ENCODE measurements around the gene KRTAP4-16.
"Not testable (repeated sequence)": the region's sequence is repeated elsewhere in the genome, so short reads cannot be mapped to it uniquely, and the experiment has no call there.

KRTAP4-16 gene

DNA sequence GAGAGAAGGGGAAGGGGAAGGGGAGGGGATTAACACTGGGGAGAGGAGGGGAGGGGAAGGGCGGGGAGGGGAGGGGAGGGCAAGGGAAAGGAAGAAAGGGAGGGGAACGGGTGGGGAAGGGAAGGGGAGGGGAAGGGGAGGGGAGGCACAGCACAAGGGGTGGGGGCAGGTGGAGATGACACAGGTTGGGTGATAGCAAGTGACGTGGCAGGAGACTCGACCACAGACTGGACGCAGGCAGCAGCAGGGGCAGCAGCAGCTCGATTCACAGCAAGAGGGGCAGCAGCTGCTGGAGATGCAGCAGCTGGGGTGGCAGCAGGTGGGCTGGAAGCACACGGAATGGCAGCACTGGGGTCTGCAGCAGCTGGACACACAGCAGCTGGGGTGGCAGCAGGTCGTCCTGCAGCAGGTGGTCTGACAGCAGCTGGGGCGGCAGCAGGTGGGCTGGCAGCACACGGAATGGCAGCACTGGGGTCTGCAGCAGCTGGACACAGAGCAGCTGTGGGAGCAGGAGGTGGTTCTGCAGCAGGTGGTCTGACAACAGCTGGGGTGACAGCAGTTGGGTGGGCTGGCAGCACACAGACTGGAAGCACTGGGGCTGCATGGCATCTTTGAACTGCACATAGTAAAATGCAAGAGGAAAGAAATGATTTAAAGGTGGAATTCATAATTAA, at the start of gene KRTAP4-16:
KRTAP4-16 (minus strand) TSS at position 624 of the 674 bp plus-strand sequence; CDS start at position 624, 0 bp downstream.
- no peak for DNase-seq (ENCODE audit: low spot score)

DNA sequence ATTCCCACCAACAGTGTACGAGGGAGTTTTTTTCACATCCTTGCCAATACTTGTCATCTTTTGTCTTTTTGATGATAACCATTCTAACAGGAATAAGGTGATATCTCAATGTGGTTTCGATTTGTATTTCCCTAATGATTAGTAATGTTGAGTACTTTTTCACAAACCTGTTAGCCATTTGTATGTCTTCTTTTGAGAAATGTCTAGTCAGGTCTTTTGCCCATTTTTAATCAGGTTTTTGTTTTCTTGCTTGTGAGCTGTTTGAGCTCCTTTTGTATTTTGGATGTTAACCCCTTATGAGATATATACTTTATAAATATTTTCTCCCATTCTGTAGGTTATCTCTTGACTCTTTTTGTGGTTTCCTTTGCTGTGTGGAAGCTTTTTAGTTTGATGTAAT, 49.5 kb upstream of the KRTAP4-16 start:
- DNase-seq (ENCODE audit: low spot score): no peak

DNA sequence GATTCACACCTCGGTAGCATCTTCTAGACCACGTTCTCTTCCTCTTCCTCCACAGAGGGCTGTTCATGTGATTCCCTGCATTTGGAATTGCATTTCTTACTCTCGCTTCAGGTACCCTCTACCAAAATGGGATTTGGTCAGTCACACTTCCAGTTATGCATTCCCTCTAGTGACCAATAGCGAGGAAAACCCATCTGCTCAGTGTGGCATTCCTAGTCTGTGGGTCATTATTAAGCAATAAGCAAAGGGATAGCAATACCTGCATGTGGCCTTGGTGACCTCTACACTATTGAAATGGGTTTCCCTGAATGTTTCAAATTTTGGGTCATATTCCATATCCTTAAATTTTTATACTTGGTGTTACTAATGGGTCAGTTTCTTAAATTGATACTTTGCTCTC, 48.0 kb upstream of the KRTAP4-16 start:
- no peak for DNase-seq (ENCODE audit: low spot score)

DNA sequence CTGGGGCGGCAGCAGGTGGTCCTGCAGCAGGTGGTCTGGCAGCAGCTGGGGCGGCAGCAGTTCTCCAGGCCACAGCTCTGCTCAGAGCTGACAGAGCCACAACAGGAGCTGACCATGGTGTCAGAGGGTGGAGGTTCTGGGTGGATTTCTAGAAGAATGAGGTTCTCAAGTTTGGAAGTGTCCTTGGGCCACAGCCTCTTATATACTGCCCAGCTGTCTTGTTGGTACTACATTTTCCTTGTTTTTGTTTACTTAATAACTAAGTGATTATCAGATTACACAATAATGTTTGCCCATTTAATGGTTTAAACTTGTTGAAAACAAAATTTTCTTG, 47.6 kb upstream of the KRTAP4-16 start, which contains the start of gene KRTAP4-5:
KRTAP4-5 (minus strand) TSS at position 174 of the 334 bp plus-strand sequence; CDS start at position 116, 58 bp downstream.
- no peak for DNase-seq (ENCODE audit: low spot score)

DNA sequence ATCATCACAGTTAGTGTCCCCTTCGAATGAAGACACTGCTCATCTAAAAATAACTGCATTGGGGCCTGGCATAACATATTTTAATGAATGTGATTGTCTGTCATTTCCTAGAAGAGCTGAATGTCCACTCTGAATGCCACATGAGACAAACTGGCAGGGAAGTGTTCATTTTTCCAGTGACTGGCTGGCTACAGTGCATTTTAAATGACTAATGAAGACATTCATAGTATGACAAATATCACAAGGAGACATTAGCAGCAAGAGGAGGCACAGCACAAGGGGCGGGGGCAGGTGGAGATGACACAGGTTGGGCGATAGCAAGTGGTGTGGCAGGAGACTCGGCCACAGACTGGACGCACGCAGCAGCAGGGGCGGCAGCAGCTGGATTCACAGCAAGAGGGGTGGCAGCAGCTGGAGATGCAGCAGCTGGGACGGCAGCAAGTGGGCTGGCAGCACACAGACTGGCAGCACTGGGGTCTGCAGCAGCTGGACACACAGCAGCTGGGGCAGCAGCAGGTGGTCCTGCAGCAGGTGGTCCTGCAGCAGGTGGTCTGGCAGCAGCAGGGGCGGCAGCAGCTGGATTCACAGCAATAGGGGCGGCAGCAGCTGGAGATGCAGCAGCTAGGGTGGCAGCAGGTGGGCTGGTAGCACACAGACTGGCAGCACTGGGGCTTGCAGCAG, 47.1 kb upstream of the KRTAP4-16 start:
- DNase-seq (ENCODE audit: low spot score): not testable (repeated sequence)

DNA sequence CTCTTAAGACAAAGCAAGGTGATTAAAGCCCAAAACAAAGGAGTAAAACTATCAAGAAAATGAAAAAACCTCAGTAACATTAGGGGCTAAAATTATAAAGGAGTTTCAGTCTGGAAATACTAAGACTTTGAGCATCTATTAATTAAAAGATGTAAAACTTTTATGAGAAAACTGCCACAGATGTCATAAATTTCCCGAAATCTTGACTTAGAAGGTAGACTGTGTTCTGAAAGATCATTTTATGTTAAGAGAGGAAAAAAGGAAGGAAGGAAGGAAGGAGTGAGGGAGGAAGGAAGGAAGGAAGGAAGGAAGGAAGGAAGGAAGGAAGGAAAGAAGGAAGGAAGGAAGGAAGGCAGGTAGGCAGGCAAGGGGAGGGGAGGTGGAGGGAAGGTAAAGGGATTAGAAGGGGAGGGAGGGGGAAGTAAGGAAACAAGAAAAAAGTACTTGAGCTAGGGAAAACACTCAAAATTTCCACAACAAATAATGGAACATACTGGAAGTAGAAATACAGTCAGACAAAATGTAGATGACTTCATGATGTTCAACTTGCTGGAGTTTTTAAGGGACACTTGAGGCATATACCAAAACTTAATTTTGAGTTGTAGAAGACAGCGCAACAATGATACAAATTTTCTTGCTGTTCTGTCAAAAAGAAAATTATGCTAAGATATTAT, 45.7 kb upstream of the KRTAP4-16 start:
- no peak for DNase-seq (ENCODE audit: low spot score)

DNA sequence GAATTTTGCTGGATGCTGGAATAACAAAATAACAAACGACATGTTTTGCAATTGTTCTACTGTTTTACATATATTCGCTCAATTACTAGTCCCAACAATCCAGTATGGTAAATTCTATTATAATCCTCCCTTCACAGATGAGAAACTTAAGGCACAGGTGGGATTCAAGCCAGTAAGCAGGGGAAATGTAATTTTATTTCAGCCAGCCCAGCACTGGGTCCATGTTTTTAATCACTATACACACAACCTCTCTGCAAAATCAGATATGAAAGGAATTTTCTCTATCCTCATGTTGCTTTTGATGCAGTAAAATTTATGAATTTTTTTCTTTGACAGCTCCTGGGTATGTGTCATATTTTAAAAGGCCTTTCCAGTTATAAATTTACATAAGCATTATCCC, 43.3 kb upstream of the KRTAP4-16 start:
- DNase-seq (ENCODE audit: low spot score): no peak

DNA sequence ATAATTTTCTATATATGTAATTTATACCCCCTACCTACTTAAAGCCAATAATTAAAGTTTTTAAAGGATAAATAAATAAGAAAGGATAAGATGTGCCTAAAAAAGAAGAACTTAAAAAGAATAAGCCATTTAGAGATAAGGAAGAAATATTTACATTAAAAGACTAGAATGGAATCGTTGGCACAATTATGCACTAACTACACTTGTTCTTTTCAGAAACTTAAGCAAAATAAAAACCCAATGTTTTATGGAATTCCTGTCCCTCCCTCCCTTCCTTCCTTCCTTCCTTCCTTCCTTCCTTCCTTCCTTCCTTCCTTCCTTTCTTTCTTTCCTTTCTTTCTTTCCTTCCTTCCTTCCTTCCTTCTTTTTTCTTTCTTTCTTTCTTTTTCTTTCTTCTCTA, 42.8 kb upstream of the KRTAP4-16 start:
- no peak for DNase-seq (ENCODE audit: low spot score)

DNA sequence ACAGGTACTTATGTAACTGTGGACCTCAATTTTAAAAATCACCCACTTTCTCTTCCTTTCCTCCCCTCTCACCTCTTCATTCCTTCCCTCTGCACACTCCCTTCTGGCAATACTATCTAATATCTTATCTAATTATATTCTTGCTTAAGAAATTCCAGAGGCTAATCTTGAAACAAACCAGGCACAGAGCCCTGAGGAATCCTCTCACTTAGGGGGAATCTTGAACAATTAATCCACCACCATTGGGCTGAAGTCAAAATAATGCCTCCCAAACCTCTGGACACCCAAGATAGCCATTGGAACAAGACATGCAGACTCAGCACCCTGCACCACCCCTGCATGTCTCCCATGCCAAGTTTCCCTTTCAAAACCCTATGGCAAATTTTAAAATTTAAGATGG, 39.4 kb upstream of the KRTAP4-16 start:
- no peak for DNase-seq (ENCODE audit: low spot score)

DNA sequence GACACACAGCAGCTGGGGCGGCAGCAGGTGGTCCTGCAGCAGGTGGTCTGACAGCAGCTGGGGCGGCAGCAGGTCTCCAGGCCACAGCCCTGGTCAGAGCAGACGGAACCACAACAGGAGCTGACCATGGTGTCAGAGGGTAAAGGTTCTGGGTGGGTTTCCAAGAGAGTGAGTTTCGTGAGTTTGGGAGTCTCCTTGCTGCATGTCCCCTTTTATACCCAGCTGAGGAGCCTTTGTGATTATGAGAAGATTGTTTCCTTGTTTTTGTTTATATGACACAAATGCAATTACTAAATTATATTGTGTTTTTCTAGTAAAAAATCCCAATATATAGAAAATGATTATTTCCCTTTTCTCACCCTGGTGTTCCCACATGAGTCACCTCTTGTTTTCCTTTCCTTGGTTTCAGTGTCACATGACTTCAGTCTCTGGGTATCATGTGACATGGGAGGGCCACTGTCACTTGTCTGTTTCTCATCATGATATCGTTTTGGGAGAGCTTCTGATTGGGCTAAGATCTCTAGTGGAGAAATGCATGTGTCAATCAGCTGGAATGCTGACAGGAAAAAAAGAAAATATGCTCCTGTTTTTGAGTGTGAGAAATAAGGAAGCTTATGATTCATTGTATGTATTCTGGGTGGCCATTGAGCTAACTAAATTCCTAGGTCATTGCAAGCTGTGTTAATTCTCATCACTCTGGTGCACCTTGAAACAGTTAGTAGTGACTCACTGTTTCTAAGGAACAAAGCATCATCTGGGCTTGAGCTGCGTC, 38.5 kb upstream of the KRTAP4-16 start, which contains the start of gene KRTAP4-6:
KRTAP4-6 (minus strand) TSS at position 185 of the 772 bp plus-strand sequence; CDS start at position 128, 57 bp downstream.
- DNase-seq (ENCODE audit: low spot score): no peak

DNA sequence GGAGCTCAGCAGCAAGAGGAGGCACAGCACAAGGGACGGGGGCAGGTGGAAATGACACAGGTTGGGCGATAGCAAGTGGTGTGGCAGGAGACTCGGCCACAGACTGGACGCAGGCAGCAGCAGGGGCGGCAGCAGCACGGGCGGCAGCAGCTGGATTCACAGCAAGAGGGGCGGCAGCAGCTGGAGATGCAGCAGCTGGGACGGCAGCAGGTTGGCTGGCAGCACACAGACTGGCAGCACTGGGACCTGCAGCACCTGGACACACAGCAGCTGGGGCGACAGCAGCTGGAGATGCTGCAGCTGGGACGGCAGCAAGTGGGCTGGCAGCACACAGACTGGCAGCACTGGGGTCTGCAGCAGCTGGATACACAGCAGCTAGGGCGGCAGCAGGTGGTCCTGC, 37.9 kb upstream of the KRTAP4-16 start:
- not testable (repeated sequence) for DNase-seq (ENCODE audit: low spot score)

DNA sequence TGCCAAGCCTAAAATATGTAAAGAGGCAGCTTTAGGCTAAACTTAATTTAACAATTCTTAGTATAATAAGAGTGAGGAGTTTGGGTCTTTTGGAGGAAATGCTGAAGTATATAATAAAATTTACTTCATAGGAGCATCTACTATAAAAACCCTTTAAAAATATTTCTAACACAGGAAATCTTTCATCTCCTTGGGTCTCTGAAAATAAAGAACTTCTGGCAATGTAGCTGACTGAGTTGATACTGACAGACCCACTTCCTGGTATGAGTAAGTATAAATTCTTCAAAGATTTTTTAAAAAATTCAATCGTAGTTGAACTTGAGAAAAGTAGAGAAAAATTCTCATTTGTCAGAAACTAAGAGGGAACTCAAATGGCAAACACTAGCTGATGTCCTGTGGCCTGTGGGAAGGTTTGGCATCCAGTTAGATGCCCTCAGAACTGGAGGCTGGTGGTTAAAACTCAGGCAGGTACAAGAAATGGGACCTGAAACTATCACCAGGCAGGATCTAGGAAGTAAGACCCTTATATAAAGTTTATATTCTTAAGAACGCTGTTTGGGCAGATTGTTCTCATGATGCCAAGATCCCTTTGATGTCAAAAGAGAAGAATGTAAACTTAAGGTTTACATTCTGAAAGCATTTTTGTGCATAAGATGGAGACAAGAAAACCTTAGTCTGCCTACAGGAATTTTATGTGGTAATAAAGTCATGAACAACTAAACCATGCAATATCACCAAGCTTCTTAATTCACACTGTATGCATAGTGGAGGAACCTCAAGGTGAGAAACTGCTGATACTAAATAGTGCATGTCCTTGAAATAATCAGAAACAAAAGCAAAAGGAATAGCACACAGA, 32.1 kb upstream of the KRTAP4-16 start:
- no peak for DNase-seq (ENCODE audit: low spot score)

DNA sequence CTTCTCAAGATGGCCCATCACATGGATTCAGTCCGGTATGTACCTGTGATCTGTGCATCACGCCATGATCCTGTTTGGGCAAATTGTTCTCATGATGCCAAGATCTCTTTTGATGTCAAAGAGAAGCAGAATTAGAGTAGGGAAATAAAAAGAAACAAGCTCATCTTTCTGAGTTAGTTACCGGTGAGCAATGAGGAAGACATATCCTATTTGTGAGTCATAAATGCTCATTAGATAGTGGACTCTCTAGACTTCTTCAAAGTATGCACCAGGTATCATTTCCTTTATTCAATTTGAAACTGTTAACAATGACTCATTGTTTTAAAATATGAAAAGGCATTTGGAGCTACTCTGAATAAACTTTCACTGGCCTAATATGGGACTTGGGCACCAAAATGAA, 30.0 kb upstream of the KRTAP4-16 start:
- DNase-seq (ENCODE audit: low spot score): no peak

DNA sequence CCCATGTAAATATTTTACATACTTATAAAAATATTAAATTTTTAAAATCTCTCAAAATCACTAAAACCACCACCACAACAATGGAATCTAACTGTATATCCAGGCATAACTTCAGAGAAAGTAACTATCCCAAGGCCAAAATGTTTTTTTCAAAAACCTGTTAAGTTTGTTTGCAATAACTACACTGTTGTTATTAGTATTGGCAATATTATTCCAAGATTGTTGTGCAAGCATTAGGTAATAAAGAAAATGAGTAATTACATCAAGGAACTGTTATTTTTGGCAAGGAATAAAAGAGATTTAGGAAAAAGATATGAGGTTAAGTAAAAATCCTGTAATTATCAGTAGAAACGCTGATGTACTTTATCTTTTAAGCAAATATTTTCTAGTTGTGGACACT, 25.4 kb upstream of the KRTAP4-16 start:
- DNase-seq (ENCODE audit: low spot score): no peak

DNA sequence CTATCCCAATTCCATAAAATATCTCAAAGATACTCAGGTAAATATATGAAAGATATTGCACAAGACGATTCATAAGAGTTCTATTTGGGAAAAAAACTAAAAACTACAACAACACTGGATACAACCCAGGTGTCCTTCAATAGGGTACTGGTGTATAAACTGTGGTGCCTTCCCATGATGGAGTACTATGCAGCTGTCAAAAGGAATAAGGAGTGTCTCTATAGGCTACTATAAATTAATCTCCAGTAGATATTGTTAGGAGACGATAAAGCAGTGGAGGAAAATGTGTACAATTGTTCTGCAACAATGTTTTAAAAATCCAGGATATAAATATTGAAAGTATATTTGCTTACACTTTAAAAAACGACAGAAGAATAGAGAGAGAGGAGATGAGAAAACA, 24.4 kb upstream of the KRTAP4-16 start:
- DNase-seq (ENCODE audit: low spot score): no peak

DNA sequence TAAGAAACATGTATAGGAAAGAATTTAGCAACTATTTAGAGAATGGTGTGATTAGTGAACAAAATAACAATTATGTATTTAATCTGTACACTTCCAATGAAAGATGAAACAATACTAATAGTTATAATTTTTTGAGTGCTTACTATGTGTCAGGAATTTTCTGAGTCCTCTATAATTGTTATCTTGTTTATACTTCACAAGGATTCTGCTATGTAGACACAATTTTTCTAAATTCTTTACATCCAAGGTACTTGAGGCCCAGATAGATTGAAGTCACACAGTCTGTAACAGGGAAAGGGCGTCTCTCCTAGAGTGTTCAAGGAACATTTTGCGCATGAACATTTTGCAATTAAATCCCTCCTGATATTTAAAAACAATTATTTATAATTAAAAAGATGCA, 23.1 kb upstream of the KRTAP4-16 start:
- no peak for DNase-seq (ENCODE audit: low spot score)

DNA sequence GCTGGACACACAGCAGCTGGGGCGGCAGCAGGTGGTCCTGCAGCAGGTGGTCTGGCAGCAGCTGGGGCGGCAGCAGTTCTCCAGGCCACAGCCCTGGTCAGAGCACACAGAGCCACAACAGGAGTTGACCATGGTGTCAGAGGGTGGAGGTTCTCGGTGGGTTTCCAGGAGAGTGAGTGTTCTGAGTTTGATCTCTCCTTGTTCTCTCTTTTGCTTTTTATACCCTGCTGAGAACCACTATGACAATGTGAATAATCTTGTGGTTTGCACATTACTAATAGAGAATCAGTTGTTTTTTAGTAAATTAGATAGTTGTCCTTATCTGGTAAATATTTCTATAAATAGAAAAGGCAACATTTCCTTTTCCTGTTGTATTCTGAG, 22.0 kb upstream of the KRTAP4-16 start, which contains the start of gene KRTAP4-12:
KRTAP4-12 (minus strand) TSS at position 192 of the 381 bp plus-strand sequence; CDS start at position 132, 60 bp downstream.
- DNase-seq (ENCODE audit: low spot score): not testable (repeated sequence)

DNA sequence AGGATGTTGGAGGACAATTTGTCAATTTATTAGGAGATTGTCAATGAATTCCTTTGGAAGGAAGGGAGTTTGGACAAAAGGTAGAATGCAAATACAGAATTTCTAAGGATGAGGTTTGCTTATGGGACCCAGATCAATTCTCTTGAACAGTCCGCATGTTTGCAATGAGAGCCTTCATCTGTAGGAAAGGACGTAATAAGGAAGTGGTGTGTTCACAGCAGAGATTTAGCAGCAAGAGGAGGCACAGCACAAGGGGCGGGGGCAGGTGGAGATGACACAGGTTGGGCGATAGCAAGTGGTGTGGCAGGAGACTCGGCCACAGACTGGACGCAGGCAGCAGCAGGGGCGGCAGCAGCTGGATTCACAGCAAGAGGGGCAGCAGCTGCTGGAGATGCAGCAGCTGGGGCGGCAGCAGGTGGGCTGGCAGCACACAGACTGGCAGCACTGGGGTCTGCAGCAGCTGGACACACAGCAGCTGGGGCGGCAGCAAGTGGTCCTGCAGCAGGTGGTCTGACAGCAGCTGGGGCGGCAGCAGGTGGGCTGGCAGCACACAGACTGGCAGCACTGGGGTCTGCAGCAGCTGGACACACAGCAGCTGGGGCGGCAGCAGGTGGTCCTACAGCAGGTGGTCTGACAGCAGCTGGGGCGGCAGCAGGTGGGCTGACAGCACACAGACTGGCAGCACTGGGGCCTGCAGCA, 21.4 kb upstream of the KRTAP4-16 start:
- DNase-seq (ENCODE audit: low spot score): not testable (repeated sequence)

DNA sequence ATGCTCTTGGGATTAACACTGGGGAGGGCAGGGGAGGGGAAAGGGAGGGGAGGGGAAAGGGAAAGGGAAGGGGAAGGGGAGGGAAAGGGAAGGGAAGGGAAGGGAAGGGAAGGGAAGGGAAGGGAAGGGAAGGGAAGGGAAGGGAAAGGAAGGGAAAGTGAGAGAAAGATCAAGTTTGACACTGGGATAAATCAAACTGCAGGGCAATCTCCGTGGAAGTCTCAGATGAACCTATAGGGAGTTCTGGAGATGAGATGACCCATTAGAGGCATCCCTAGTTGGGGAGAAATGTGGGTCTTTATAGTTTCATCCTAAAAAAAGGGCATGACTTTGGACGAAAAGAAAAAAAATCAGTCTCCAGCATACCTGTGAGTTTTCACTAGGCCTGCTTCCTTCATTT, 19.7 kb upstream of the KRTAP4-16 start:
- no peak for DNase-seq (ENCODE audit: low spot score)
